ENCODE data around the gene OCA2.

Gene OCA2

DNA sequence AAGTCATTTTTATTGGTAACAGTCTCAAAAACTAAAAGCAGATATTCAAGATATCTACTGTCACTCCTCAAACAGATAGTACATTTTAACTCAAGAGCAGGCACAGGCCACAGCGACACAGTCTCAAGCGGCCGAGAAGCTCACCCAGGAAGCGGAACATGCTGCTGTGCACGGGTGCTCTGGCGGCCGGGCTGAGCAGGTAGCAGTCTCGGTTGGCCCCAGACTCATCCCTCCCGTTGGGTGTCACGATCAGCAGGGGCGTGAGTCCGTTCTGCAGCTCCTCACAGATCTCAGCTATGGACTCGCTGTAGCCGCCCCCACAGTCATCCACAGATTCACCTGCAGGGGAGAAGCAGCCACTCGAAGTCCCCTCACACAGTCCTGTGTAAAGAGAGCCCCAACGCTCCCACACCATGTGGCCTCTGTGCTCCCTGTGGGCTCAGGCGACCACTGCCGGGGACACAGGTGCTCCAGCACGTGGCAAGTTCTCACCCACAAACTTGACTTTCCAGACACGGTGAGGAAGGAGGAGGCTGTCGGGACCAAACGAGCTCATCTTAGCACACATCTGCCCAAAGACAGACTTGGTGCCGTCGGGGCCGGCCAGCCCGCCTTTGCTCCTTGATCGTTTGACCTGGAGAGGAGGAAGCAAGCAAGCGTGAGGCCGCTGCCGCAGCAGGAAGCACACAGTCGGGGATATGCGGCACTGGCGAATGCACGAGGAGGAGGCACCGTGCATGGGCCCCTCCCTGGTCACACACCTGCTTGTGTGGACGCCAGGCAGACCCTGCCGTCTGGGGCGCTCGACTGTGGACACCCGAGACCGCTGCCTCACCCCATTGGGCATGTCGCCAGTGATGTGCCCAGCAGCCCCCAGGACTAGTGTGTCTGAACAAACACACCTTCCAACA is 17.7 kb upstream of the OCA2 start:
- no peak overlapping the region for H3K4me3 ChIP-seq (ENCODE audit: low read depth, low read length)
- H3K27ac ChIP-seq: no peak overlapping the region
- peaks cover 44% of the 10 kb centered on the region for H3K36me3 ChIP-seq (replicated peaks)
- TF ChIP-seq, protein P1, sequence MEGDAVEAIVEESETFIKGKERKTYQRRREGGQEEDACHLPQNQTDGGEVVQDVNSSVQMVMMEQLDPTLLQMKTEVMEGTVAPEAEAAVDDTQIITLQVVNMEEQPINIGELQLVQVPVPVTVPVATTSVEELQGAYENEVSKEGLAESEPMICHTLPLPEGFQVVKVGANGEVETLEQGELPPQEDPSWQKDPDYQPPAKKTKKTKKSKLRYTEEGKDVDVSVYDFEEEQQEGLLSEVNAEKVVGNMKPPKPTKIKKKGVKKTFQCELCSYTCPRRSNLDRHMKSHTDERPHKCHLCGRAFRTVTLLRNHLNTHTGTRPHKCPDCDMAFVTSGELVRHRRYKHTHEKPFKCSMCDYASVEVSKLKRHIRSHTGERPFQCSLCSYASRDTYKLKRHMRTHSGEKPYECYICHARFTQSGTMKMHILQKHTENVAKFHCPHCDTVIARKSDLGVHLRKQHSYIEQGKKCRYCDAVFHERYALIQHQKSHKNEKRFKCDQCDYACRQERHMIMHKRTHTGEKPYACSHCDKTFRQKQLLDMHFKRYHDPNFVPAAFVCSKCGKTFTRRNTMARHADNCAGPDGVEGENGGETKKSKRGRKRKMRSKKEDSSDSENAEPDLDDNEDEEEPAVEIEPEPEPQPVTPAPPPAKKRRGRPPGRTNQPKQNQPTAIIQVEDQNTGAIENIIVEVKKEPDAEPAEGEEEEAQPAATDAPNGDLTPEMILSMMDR (IDR thresholded peaks at IDR 0.05; ENCODE audit: low read depth, low read length, missing control alignments): no peak
- in situ Hi-C loops (cut with HindIII; ENCODE audit: low pct_ligation_motif_present, low sequenced_read_pairs): no loop called here
- no peak for DNase-seq
- no peaks in the 10 kb centered on the region for H3K27me3 ChIP-seq (replicated peaks)

DNA sequence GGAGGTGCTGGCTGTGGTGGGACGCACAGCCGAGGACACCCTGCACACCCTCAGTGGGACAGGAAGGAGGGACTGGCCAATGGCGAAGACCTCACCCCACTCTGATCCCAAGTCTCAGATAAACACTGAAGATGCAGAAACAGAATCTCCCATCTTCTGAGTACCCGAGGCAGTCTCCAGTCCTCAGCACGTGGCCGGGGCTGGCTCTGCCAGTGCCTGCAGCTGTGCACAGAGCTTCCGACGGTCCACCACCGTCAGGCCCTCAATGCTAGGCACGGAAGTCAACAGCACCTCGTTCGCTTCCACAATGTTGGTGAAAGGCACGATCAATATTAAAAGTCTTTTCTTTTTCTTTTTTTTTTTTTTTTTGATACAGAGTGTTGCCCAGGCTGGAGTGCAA is 16.8 kb upstream of the OCA2 start:
- Histone ChIP-seq H3K4me3 (ENCODE audit: low read depth, low read length) (no peak overlapping the region), H3K36me3 (replicated peaks) (peaks cover 46% of the 10 kb centered on the region)

DNA sequence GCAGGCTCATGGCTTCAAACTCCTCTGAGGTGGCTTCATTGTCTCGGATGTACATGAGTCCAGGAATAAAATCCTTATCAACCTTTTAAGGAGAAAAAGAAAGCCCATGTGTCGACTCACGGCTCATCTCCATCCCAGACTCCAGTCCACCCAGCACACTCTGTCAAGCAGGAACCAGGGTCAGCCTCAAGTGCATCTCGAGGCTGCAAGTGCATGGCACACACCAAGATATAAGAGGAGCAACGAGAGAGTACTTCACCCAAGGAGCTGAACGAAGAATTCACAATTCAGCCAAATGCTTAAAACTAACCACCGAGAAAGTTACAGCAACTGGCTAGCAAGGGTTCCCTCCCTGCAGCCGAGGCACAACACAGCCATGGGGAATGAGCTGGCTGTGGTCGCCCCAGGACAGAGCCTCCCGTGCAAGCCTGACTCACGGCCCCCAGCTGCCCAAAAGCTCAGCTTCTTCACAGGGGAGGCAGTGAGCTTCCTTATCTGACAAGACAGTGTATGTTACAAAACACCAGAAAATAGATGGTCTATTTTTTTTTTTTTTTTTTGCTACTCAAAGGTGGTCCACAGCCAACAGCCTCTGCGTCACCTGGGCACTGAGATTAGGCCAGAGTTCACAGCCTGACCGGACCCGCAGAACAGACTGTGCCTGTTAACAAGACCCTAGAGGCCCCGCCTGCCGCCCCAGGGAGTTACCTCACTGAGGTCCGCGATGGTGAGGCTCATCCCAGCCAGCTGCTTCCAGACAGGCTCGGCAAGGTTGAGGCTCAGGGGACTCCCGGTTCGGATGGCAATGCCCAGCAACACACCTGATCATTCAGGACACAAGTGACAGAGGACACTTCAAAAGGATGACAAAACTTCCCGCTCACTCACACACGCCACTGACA is 15.9 kb upstream of the OCA2 start:
- Histone ChIP-seq H3K27me3 (replicated peaks) (no peaks in the 10 kb centered on the region), H3K27ac (no peak overlapping the region), H3K4me3 (ENCODE audit: low read depth, low read length) (no peak overlapping the region), H3K36me3 (replicated peaks) (peaks cover 43% of the 10 kb centered on the region)
- TF ChIP-seq, protein P1 (IDR thresholded peaks at IDR 0.05; ENCODE audit: low read depth, low read length, missing control alignments): no peak
- in situ Hi-C loops (cut with HindIII; ENCODE audit: low pct_ligation_motif_present, low sequenced_read_pairs): no loop called here
- DNase-seq: peak; percentile 40

More for the DNA sequence above, 16.8 kb upstream of the OCA2 start:
- Histone ChIP-seq H3K27me3 (replicated peaks) (no peaks in the 10 kb centered on the region), H3K27ac (no peak overlapping the region)
- in situ Hi-C loops (cut with HindIII; ENCODE audit: low pct_ligation_motif_present, low sequenced_read_pairs): no loop called here
- TF ChIP-seq, protein P1 (IDR thresholded peaks at IDR 0.05; ENCODE audit: low read depth, low read length, missing control alignments): no peak
- no peak for DNase-seq

DNA sequence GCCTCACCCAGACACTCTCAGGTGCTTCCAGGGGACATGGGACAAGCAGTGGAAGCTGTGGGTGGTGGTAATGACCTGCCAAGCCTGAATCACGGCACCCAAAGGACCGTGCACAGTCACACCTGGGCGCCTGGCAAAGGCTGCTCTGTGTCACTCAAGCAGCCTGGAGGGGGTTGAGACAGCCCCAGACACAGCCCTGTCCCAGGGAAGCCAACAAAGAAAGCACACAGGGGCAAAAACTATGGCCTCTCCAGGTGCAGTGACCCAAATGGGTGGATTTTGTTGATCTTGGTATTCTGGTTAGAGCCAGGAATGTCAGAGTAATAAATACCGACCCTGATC is 15.0 kb upstream of the OCA2 start:
- no peak for DNase-seq
- TF ChIP-seq, protein P1 (IDR thresholded peaks at IDR 0.05; ENCODE audit: low read depth, low read length, missing control alignments): no peak
- peaks cover 43% of the 10 kb centered on the region for H3K36me3 ChIP-seq (replicated peaks)
- H3K27me3 ChIP-seq (replicated peaks): no peaks in the 10 kb centered on the region
- no peak overlapping the region for H3K4me3 ChIP-seq (ENCODE audit: low read depth, low read length)
- H3K27ac ChIP-seq: no peak overlapping the region
- in situ Hi-C loops (cut with HindIII; ENCODE audit: low pct_ligation_motif_present, low sequenced_read_pairs): no loop called here

DNA sequence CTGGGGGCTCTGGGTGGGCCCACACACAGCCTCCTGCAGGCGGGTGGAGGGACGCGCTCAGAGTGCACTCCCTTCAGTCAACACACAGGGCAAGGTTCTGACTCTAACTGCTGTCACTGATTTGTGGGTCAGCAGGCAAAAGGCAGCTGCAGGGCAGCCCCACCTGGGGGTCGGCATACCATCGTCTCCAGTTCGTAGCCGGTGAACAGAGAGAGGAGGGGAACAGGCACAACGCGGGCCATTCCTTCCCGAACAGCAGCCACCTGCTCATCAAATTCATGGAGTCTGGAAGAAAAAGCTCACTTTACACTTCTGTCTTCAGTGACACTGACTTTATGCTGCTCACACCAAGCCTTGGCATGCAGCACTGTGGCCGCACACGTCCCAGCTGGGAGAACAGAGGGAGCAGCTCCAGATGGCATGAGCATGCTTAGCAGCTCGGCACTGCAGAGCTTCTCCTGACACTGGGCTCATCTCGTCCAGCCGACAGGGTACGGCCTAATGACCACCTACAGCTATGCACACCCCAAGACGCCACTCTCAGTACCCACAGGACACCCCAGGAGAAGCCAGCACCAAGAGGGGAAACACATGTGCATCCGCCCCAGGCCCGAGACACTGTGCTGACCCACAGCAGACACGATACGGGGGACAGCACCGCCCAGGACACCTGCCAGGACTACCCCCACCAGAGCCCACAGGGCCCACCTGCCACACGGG is 14.4 kb upstream of the OCA2 start:
- H3K4me3 ChIP-seq (ENCODE audit: low read depth, low read length): no peak overlapping the region
- peaks cover 43% of the 10 kb centered on the region for H3K36me3 ChIP-seq (replicated peaks)
- H3K27me3 ChIP-seq (replicated peaks): no peaks in the 10 kb centered on the region
- H3K27ac ChIP-seq: no peak overlapping the region
- TF ChIP-seq, protein P1 (IDR thresholded peaks at IDR 0.05; ENCODE audit: low read depth, low read length, missing control alignments): no peak
- DNase-seq: no peak
- in situ Hi-C loops (cut with HindIII; ENCODE audit: low pct_ligation_motif_present, low sequenced_read_pairs): no loop called here
